KMS-11 (cell line): Measurements from ENCODE around the gene SRPK3.
A peak's percentile ranks its signal among the peaks of the same experiment; 100 is the strongest.

Experiments used
- H2AFZ ChIP-seq: fragments of 200-600 bp; sonication (generic); 2 replicates; pipeline ENCODE4 v1.6.1; 2016; ENCODE audit warnings: antibody characterized with exemption, mixed run types, low read depth
- H3K27ac ChIP-seq: fragments of 200-600 bp; sonication (generic); 2 replicates; pipeline ENCODE4 v1.6.1; 2016; ENCODE audit warnings: mild to moderate bottlenecking, mixed run types
- H3K27me3 ChIP-seq: fragments of 200-600 bp; sonication (generic); 2 replicates; pipeline ENCODE4 v1.6.1; 2017; ENCODE audit warnings: mild to moderate bottlenecking, low read depth, mixed run types, moderate library complexity; ENCODE audit not compliant: insufficient read depth
- H3K36me3 ChIP-seq: fragments of 200-600 bp; sonication (generic); 2 replicates; pipeline ENCODE4 v1.6.1; 2017; ENCODE audit warnings: mild to moderate bottlenecking, mixed run types; ENCODE audit not compliant: insufficient read depth
- H3K4me1 ChIP-seq: fragments of 200-600 bp; sonication (generic); 2 replicates; pipeline ENCODE4 v1.6.1; 2016; ENCODE audit warnings: mild to moderate bottlenecking, low read depth, mixed run types; ENCODE audit not compliant: poor library complexity, severe bottlenecking
- H3K4me2 ChIP-seq: fragments of 200-600 bp; sonication (generic); 2 replicates; pipeline ENCODE4 v1.7.0; 2016; ENCODE audit warnings: mild to moderate bottlenecking, mixed run types
- H3K4me3 ChIP-seq: fragments of 200-600 bp; sonication (generic); IDR thresholded peaks from 2 replicates; pipeline ENCODE4 v1.6.1; 2017; ENCODE audit warnings: low read depth, low read length, mixed read lengths; ENCODE audit not compliant: insufficient read depth
- H3K79me2 ChIP-seq: fragments of 200-600 bp; sonication (generic); 2 replicates; pipeline ENCODE4 v1.6.1; 2016; ENCODE audit warnings: low read depth, mixed run types; ENCODE audit not compliant: insufficient read depth
- H3K9ac ChIP-seq: fragments of 200-600 bp; sonication (generic); 2 replicates; pipeline ENCODE4 v1.6.1; 2016; ENCODE audit warnings: mild to moderate bottlenecking, mixed run types
- H4K20me1 ChIP-seq: fragments of 200-600 bp; sonication (generic); 2 replicates; pipeline ENCODE4 v1.6.1; 2016; ENCODE audit warnings: mild to moderate bottlenecking, mixed run types; ENCODE audit not compliant: insufficient read depth
- TF ChIP-seq, protein P1 (sequence below): fragments of 200-600 bp; sonication (generic); conservative IDR thresholded peaks from 2 replicates; pipeline ENCODE4 v1.6.1; 2017; ENCODE audit warnings: low read depth, mild to moderate bottlenecking, antibody characterized with exemption, low read length, moderate library complexity, mixed read lengths

Gene SRPK3

DNA sequence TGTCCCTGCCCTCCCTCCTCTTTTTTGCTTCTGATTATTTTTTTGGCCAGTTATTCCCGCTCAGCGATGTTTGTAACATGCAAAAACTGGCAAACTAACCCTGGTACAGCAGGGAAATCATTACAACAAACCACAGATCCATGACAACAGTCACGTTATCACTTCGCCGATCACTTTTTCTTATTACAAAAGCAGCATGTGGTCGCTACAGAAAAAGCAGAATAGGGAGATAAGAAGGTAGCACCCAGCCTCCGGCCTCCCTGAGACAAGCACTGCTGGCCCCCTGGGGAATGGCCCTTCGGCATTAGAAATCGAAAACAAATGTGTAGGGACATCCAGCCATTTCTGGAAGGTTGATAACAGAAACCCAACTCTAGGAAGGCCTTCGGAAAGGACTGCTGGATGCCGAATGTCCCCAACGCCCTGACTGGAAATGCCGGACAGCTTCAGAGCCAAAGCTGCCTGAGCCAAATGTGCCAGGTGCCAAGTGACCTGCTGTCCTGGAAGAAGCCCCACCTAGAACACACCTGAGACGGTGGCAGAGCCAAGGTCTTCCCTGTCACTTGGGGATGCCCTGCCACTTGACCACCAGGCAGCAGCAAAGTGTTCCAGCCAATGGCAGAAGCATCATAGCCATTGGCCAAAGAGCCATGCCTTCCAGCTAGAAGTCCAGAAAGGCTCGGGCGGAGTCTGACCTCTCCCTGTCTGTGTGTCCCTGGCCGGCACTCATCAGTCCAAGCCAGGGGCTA, 10.4 kb downstream of the SRPK3 start:
- H4K20me1 ChIP-seq, result no peaks in the 10 kb centered on the region

DNA sequence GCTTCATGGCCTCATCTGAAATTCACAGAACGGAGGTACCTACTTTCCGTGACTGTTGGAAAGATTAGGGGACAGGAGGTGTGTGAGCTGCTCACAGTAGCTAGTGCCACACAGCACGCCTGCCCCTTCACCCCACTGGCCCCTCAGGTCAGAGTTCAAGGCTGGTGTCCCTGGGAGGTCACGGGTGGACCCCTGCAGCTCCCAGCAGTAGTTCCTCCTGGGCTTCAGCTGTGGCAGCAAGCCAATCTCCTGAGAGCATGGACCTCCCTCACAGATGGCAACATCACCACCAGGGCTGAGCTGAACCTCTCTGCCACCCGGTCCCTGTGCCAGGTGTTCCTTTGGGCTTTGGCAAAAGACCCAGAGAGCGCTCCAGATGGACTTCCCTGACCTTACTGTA, 11.5 kb downstream of the SRPK3 start:
- Histone ChIP-seq H3K9ac (no peak overlapping the region), H3K4me3 (no peak overlapping the region), H4K20me1 (no peaks in the 10 kb centered on the region), H3K79me2 (peaks cover 30% of the 10 kb centered on the region), H3K36me3 (no peaks in the 10 kb centered on the region), H3K27ac (no peak overlapping the region), H3K4me2 (no peak overlapping the region), H3K4me1 (peaks cover 8% of the 10 kb centered on the region), H3K27me3 (no peaks in the 10 kb centered on the region), H2AFZ (no peak overlapping the region)
- TF ChIP-seq, protein P1, sequence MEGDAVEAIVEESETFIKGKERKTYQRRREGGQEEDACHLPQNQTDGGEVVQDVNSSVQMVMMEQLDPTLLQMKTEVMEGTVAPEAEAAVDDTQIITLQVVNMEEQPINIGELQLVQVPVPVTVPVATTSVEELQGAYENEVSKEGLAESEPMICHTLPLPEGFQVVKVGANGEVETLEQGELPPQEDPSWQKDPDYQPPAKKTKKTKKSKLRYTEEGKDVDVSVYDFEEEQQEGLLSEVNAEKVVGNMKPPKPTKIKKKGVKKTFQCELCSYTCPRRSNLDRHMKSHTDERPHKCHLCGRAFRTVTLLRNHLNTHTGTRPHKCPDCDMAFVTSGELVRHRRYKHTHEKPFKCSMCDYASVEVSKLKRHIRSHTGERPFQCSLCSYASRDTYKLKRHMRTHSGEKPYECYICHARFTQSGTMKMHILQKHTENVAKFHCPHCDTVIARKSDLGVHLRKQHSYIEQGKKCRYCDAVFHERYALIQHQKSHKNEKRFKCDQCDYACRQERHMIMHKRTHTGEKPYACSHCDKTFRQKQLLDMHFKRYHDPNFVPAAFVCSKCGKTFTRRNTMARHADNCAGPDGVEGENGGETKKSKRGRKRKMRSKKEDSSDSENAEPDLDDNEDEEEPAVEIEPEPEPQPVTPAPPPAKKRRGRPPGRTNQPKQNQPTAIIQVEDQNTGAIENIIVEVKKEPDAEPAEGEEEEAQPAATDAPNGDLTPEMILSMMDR, result no peak

More for the DNA sequence above, 10.4 kb downstream of the SRPK3 start:
- Histone ChIP-seq H3K9ac (no peak overlapping the region), H3K27me3 (no peaks in the 10 kb centered on the region), H3K36me3 (no peaks in the 10 kb centered on the region), H2AFZ (no peak overlapping the region), H3K4me2 (no peak overlapping the region), H3K27ac (no peak overlapping the region), H3K4me3 (no peak overlapping the region), H3K79me2 (peaks cover 30% of the 10 kb centered on the region), H3K4me1 (peaks cover 6% of the 10 kb centered on the region)
- TF ChIP-seq, protein P1, result no peak

DNA sequence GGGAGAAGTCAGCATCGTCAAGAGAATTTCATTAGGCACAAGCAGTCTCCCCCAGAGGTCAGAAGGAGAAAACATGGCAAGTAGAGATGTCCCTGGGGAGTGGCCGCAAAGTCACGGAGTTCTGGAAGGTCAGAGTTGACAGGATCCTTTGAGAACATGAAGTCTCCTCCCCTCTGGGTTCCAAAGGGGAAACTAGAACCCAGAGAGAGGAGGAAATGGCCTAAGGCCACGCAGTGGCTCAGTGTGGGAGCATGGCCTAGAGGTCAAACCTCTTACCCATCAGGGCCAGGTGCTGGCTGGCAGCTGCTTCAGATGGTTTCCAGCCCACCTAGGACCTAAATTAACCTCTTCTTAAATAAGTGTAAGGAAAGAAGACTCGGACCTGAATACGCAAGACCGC, 12.4 kb downstream of the SRPK3 start:
- H3K27ac ChIP-seq, result peak overlapping the region; percentile 63; the same call in 1 of the 2 replicates
- peak overlapping the region; percentile 75 for H3K9ac ChIP-seq
- peaks cover 8% of the 10 kb centered on the region for H3K4me1 ChIP-seq
- H3K4me3 ChIP-seq, result no peak overlapping the region
- H3K36me3 ChIP-seq, result no peaks in the 10 kb centered on the region
- H4K20me1 ChIP-seq, result no peaks in the 10 kb centered on the region
- H3K4me2 ChIP-seq, result peak overlapping the region; percentile 51
- TF ChIP-seq, protein P1, result no peak
- peaks cover 30% of the 10 kb centered on the region for H3K79me2 ChIP-seq
- H3K27me3 ChIP-seq, result no peaks in the 10 kb centered on the region
- peak overlapping the region; percentile 52 for H2AFZ ChIP-seq

DNA sequence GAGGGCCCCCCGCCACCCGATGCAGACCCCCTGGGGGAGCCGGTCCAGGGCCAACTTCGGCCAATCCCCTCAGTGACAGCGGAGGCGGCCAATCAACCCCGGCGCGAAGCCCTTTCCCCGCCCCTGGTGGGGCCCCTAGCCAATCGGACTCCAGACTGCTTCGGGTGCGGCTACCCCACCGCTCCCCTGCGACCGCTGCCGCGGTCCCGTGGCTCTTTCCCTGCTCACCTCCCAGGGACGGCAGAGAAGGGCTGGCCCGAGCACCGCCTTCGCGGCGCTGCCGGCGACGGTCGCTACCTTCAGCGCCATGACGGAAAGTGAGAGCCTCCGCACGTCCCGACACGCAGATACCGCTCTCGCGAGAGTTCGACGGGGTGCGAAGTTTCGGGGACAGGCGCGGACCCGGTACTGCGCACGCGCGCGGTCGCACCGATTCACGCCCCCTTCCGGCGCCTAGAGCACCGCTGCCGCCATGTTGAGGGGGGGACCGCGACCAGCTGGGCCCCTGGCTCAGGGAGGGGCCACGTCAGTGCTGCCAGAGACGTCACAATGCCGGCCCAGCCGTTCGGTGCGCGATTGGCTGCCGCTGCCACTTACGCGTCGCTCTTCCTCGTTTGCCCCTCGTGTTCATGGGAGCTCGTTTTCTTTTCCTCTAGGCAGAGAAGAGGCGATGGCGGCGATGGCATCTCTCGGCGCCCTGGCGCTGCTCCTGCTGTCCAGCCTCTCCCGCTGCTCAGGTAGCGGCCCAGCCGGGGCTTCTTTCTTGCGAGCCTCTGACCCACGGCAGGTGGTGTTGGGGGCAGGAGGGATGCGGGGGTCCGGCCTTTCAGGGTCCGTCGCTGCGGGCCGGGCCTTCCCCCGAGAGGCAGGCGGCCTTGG, 13.4 kb downstream of the SRPK3 start, which contains the start of the genes IDH3G and SSR4:
TSS of gene IDH3G (minus strand) at position 358 of the 879 bp plus-strand sequence. CDS start at position 309, 49 bp downstream.
TSS of gene SSR4 (plus strand) at position 651 of the 879 bp plus-strand sequence. CDS start at position 671, 20 bp downstream.
- Histone ChIP-seq H3K36me3 (no peaks in the 10 kb centered on the region), H3K9ac (peak within 1 kb of the TSS; percentile 75), H2AFZ (peak within 1 kb of the TSS; percentile 52), H3K79me2 (peaks cover 30% of the 10 kb centered on the region), H3K4me3 (no peak within 1 kb of the TSS), H3K27ac (peak within 1 kb of the TSS; percentile 63), H3K27me3 (no peaks in the 10 kb centered on the region), H3K4me1 (peaks cover 8% of the 10 kb centered on the region), H3K4me2 (peak within 1 kb of the TSS; percentile 64), H4K20me1 (no peaks in the 10 kb centered on the region)
- TF ChIP-seq, protein P1, result no peak
